ENCODE data around the gene XAB2. TPM values are rescaled to one million over a fixed set of nuclear protein-coding genes. Genes with fewer than 3 reads are reported as not detected.

The XAB2 gene
- total RNA-seq, 1 experiment from 2014 or later: 48.0 TPM

GRCh38 chr19:7618771-7619510 is 10.4 kb downstream of the XAB2 start:
- H3K23ac ChIP-seq (ENCODE audit: insufficient read length, low read depth, low read length): no peak overlapping the region
- H3K56ac ChIP-seq (ENCODE audit: insufficient read length, low read depth, low read length): no peak overlapping the region
- no peak for DNase-seq
- H3K79me2 ChIP-seq (ENCODE audit: insufficient read depth, low read length): no peaks in the 10 kb centered on the region
- no peaks in the 10 kb centered on the region for H4K20me1 ChIP-seq (ENCODE audit: control insufficient read depth, insufficient read depth, insufficient read length)
- H3K79me1 ChIP-seq (ENCODE audit: insufficient read depth, low read depth, low read length, poor library complexity, severe bottlenecking): no peaks in the 10 kb centered on the region
- no peaks in the 10 kb centered on the region for H3K9me3 ChIP-seq (ENCODE audit: control insufficient read depth, low read depth, low read length)
- no peak overlapping the region for H2AFZ ChIP-seq (ENCODE audit: low read length)
- no peak overlapping the region for H3K14ac ChIP-seq (ENCODE audit: insufficient read depth, low read length)
- no peak overlapping the region for H2BK5ac ChIP-seq (ENCODE audit: insufficient read length, low read length)
- no peak overlapping the region for H2BK20ac ChIP-seq (ENCODE audit: low read depth, low read length, poor library complexity, severe bottlenecking)
- no peak for TF ChIP-seq CTCF (conservative IDR thresholded peaks at IDR 0.05)
- Mint-ChIP-seq H3K9me3 (no peaks in the 10 kb centered on the region), H3K36me3 (ENCODE audit: insufficient read depth in 1 of 3, low read depth in 3 of 3) (peaks cover 27 to 54% (median 53%) of the 10 kb centered on the region in 3 experiments), H3K27ac (peak overlapping the region in 1 of 3 experiments; percentile 57; a peak in 1 of 7 replicates), H3K4me3 (peak overlapping the region in 1 of 2 experiments; percentile 38; a peak in 1 of 5 replicates), H3K27me3 (ENCODE audit: low read depth) (no peaks in the 10 kb centered on the region), H3K4me1 (no peaks in the 10 kb centered on the region)
- no peak overlapping the region for H4K91ac ChIP-seq (ENCODE audit: insufficient read length, low read depth, low read length)
- no peaks in the 10 kb centered on the region for H3K23me2 ChIP-seq (ENCODE audit: insufficient read length, low read depth, low read length, poor library complexity, severe bottlenecking)
- H3K4me1 ChIP-seq (ENCODE audit: insufficient read depth, low read length): no peaks in the 10 kb centered on the region
- no peak overlapping the region for H3K27ac ChIP-seq (ENCODE audit: insufficient read length, low read depth, low read length)
- no peak overlapping the region for H2AK5ac ChIP-seq (ENCODE audit: insufficient read length, low read length)
- H3K4me2 ChIP-seq (ENCODE audit: insufficient read depth, insufficient read length, low read length): no peak overlapping the region
- no peak overlapping the region for H2BK120ac ChIP-seq (ENCODE audit: low read depth, low read length, poor library complexity, severe bottlenecking)
- H3K4ac ChIP-seq (ENCODE audit: low read depth, low read length): no peak overlapping the region
- no peak overlapping the region for H4K8ac ChIP-seq (replicated peaks; ENCODE audit: insufficient read length, low read depth, low read length)
- H3K9ac ChIP-seq (ENCODE audit: extremely low read depth, insufficient read length, low read length): no peak overlapping the region
- H3K27me3 ChIP-seq (ENCODE audit: insufficient read depth, low read length): peaks cover 2% of the 10 kb centered on the region; the same call in 1 of the 2 replicates
- no peak overlapping the region for H3T11ph ChIP-seq (ENCODE audit: low read length)
- H2BK12ac ChIP-seq (ENCODE audit: insufficient read length, low read depth, low read length): no peak overlapping the region
- WGBS (ENCODE audit: extremely low coverage, insufficient read length, low lambda C conversion rate): no CpG with 5 or more reads among the region's 21 CpGs
- H2BK15ac ChIP-seq (ENCODE audit: low read depth, low read length): no peak overlapping the region
- H3K18ac ChIP-seq (ENCODE audit: insufficient read length, low read depth, low read length): no peak overlapping the region
- H4K5ac ChIP-seq (ENCODE audit: insufficient read length, low read depth, low read length): no peak overlapping the region

Measured in H9 (cell line).